ENCODE results near the gene NEXN.

NEXN gene

GRCh38 chr1:77990629-77991204, 102.3 kb downstream of the NEXN start:
- DNase-seq (ENCODE audit: low read depth): no peak
- no peak overlapping the region for H3K4me3 ChIP-seq (ENCODE audit: low read length)
- no peak for TF ChIP-seq CTCF (conservative IDR thresholded peaks at IDR 0.05; ENCODE audit: low read length)

- DNase-seq (ENCODE audit: low read depth): no peak
- H3K4me3 ChIP-seq (ENCODE audit: low read length): no peak overlapping the region
- no peak for TF ChIP-seq CTCF (conservative IDR thresholded peaks at IDR 0.05; ENCODE audit: low read length)
Observed at GRCh38 chr1:77991638-77992037, 103.2 kb downstream of the NEXN start.

All from AG10803 (cell line).